ENCODE measurements around the gene FBXL17.

DNA sequence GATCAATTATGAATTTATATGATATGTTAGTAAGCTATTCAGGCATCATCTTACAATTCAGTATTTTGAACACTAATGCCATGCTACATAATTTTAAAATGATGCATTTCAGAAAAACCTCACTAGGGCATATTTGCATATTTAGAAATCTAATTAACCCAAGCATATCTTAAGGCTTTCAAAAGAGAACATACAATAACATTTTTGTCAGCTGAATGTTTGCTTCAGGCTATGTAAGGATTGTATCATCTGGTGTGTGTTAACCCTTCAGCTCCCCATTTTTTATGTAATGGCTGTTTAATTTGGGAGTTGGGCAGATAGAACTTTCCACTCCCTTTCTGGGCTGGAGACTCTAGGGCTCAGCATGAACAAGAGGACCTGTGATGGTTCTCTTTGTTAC, 412.1 kb downstream of the FBXL17 start:
- TF ChIP-seq, protein P1, sequence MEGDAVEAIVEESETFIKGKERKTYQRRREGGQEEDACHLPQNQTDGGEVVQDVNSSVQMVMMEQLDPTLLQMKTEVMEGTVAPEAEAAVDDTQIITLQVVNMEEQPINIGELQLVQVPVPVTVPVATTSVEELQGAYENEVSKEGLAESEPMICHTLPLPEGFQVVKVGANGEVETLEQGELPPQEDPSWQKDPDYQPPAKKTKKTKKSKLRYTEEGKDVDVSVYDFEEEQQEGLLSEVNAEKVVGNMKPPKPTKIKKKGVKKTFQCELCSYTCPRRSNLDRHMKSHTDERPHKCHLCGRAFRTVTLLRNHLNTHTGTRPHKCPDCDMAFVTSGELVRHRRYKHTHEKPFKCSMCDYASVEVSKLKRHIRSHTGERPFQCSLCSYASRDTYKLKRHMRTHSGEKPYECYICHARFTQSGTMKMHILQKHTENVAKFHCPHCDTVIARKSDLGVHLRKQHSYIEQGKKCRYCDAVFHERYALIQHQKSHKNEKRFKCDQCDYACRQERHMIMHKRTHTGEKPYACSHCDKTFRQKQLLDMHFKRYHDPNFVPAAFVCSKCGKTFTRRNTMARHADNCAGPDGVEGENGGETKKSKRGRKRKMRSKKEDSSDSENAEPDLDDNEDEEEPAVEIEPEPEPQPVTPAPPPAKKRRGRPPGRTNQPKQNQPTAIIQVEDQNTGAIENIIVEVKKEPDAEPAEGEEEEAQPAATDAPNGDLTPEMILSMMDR (IDR thresholded peaks at IDR 0.05; ENCODE audit: insufficient read depth, low read depth, low read length): no peak
- no peak for TF ChIP-seq EZH2 (IDR thresholded peaks at IDR 0.05; ENCODE audit: insufficient read depth, low read length)
